HG02970 (cell line): ENCODE measurements around the gene AP3B2.

ENCODE experiments used
- ATAC-seq: cut with Tn5 transposase; IDR thresholded peaks from one replicate; pipeline ENCODE4 v1.9.1; 2021; ENCODE audit warnings: mild to moderate bottlenecking, moderate library complexity, moderate number of reproducible peaks; ENCODE audit not compliant: unreplicated experiment, low FRiP score

The AP3B2 gene

GRCh38 chr15:82697735-82698407, 11.8 kb downstream of the AP3B2 start:
- no peak for ATAC-seq

DNA sequence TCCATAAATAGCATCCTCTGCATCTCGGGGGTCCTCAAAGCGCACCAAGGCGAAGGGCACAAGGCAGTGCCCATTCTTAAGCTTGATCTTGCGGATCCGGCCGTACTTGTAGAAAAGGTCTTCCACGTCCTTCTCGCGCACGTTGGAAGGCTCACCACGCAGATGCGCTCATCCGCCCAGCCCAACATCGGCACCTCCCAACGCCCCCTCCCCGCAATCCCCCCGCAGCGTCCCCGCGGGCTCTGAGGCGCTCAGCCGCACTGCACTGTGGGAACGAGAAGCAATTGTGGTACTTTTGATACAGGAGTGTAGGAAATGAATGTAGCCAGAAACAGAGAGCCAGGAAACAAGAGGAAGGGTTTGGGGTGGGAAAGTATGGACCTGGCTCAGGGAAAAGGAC, 17.5 kb downstream of the AP3B2 start:
- ATAC-seq = no peak

GRCh38 chr15:82689147-82689546, 20.5 kb downstream of the AP3B2 start:
- ATAC-seq = no peak

DNA sequence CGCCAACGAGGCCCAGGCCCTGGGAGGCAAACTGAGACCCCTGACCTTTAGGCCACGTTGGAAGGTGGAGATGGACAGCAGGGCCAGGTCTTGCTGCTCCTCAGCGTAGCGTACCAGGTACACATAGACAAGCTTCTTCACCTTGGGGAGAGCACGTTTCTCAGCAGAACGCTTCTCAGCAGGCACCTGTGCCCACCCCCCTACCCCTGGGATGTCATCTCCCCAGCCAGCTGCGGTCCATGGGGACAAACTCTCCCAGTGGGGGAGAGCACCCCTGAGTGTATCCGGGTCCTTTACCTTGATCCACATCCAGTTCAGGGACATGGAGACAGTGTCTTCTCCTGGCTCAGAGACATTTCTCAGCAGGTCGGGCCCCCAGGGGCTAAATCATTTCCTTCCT, 21.0 kb downstream of the AP3B2 start:
- no peak for ATAC-seq

- ATAC-seq = no peak
These were observed 28.3 kb downstream of the AP3B2 start for GRCh38 chr15:82681371-82681770.

DNA sequence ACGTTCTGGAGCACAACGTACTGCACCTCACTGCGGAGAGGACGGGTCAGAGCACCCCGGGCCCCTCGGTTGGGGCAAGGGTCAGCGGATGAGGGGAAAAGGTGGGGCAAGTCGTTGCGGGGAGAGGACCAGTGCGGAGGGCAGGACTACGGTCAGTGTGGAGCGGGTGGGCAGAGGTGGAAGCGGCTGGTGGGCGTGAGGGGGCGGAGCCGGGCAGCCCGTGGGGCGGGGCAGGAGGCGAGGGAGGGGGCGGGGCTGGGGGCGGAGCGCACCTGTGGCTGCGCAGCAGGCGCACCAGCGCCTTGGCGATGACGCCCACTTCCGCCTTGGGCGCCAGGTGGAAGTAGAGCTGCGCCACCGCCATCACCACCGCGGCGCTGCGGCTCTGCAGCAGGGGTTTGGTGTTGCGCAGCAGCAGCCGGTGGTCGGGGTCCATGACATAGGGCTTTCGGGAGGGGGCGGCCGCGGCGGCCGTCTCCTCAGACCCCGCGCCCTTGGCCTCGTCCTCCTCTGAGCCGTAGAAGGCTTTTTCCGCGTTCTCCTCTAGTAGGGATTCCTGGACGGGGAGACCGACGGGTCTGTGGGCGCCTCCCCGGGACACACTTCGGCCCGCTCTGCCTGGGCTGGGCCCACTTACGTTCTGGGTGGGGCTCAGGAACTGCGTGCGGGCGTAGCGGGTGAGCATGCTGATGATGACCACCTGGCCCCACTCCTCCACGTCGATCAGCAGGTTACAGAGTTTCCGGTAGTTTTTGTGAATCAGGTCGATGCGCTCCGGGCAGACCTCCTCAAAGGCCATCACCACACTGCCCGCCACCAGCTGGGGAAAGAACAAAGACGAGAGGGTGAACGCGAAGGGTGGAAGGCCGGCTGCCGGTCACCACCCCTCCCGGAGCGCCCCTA, 29.2 kb downstream of the AP3B2 start:
- peak; percentile 58 for ATAC-seq

DNA sequence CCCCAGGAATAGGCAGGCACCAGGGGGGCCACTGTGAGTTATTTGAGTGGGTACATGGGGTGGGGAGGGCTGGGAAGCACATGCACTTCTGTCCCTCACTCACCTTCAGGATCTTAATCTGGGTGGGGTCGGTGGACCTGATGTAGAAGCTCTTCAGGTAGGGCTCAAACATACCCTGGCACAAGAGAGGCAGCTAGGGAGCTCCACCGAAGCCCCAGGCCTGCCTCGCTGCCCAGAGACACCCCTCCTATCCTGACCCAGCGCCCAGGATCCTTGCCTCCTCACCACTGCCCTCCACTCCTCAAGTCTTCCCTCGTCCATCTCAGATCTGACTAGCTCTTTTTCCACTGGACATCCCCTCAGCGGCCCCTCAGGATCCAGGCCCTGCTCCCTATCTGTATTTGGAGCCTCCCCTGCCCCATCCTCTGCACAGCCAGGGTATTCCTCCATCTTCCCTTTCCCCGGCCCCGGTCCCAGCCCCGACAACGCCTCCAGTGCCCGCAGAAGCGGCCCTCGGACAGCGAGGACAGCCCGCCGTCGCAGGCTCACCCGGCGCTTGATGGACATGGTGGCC, 30.0 kb downstream of the AP3B2 start:
- ATAC-seq = no peak

DNA sequence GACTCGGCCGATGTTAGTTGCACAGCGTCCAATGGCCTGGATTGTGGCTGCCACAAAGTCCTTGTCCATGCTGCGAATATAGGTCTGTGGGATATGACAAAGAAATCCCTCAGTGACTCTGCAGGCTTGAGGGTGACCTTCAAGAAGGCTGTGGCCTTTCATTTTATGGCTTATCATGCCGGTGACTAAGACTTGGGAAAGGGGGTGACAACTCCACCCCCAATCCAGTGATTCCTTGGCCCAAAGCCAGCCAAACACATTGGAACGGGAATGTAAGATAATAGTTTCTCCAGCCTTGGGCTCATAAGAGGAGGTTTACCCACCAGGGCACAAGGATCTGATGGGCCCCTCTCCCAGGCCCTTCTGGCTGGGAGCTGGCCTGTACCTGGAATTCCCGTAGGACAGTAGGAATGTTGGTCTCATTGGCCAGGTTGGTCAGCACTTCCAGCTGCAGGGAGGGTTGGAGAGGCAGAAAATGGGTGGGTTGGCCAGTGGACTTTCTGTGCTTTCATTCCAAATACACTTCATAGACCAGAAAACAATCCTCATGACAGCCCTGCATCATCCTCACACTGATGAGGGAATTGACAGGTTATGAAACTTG, 31.9 kb downstream of the AP3B2 start:
- no peak for ATAC-seq

- ATAC-seq = no peak
These were observed 34.8 kb downstream of the AP3B2 start for GRCh38 chr15:82674873-82675272.

- ATAC-seq = no peak
These were observed 39.0 kb downstream of the AP3B2 start for GRCh38 chr15:82670699-82671098.

DNA sequence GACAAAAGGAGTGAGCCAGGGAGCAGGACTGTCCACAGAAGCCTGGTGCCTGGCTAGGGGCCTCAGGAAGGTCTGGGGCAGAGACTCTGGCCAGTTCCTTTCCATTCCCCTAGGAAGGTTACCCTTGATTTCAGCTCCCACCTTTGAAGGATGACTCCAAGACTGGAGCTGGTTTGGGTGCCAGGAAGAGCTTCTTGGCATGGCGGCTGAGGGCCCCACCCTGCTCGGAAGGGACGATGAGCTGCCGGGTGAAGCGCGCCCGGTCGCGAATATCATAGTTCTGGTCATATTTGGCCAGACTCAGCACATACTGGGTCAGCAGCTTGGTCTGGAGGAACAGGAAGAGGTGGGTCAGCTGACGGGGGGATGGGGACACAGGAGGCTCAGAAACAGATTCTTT, 43.1 kb downstream of the AP3B2 start:
- ATAC-seq = no peak

DNA sequence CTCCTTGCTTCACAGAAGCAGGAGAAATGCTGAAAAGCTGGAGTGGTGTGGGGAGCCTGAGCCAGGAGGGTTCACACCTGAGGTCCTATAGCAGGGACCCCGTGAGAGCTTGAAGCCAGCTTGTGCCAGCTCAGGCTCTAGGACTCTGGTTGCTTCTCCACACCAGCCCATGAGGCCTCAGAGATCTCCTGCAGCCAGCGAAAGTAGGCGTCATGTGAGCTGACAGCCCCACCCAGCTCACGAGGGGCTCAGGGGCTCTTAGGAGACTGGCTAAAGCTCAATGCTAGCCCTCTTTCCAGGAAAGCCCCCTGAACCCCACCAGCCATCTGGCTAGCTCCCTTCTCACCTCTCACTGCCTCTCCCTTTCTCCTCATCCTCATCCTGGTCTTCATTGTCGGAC, 45.7 kb downstream of the AP3B2 start:
- no peak for ATAC-seq

- ATAC-seq = no peak
These were observed 46.5 kb downstream of the AP3B2 start for GRCh38 chr15:82663186-82663600.

DNA sequence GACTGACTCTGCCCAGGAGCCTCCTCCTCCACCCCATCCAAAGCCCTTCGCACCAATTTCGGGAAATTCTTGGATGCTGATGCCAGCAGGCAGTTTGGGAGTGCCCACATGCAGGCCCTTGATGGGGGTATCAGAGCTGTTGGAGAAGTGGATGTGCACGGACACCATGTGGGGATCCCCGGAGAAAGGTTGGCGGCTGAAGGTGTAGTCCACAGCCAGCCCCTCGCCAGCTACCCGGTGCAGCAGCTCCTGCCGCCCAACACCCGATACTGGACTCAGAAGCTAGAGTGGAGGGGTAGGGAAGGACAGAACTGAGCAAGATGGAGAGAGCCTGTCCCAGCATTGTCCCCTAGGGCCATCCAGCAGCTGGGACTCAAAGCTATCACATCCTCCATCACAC, 47.0 kb downstream of the AP3B2 start:
- ATAC-seq = no peak

GRCh38 chr15:82660378-82660777, 49.3 kb downstream of the AP3B2 start:
- ATAC-seq = no peak

GRCh38 chr15:82656641-82657266, 52.9 kb downstream of the AP3B2 start:
- no peak for ATAC-seq

- no peak for ATAC-seq
These were observed 54.1 kb downstream of the AP3B2 start for GRCh38 chr15:82655606-82656005.

GRCh38 chr15:82653483-82654168, 56.0 kb downstream of the AP3B2 start:
- ATAC-seq = no peak

DNA sequence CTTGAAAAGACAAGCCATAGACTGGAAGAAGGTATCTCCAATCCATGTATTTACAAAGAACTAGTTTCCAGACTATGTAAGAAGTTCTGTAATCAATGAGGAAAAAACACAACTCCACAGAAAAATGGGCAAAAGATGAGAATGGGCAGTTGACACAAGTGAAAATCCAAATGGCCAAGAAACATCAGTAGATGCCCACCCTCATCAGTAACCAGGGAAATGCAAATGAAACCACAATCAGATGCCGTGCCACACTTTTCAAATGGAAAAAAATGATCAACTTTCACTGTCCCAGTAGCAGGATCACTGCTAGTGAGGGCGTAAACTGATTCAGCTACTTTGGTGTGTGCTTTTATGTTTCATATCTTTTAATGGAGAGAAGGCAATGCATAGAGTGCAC, 58.0 kb downstream of the AP3B2 start:
- no peak for ATAC-seq

DNA sequence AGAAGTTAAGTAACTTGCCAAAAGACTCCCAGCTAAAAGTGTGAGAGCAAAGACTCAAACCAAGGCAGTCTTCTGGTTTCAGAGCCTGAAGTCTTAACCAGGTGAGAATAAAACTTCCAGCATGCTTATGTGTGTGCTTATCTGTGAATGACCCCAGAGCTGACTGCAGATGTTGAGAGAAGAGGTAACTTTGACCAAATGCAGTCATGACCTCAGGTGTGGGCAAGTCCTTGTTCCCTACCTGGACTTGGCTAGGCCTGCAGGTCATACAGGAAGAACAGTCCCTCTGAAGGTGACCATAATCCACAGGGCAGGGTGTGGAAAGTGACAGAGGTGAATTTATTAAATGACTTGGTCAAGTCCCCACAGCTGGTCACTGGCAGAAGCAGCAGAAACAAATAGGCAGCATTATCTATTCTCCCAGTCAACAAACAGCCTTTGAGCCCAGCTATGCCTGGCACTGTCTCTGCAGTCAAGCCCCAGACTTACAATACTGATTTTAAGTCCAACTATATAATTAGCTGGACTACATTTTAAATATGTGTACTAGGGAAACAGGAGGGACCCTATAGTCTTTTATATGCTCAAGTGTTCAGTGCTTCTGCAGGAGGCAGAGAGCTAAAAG, 59.5 kb downstream of the AP3B2 start:
- ATAC-seq = no peak
